WTC11 (cell line): Measurements from ENCODE around the gene NFKB1. TPM values are rescaled to one million over a fixed set of nuclear protein-coding genes. Genes with fewer than 3 reads are reported as not detected.

Source experiments
- ATAC-seq: fragments of 200-7000 bp; cut with Tn5 transposase; 2 replicates; pipeline ENCODE4 v1.10.0; 2021; ENCODE audit warnings: mild to moderate bottlenecking, moderate library complexity
- CTCF ChIA-PET: fragments of 300-600 bp; sonication (Branson Sonifier 250); formaldehyde crosslinking; loops from one replicate; lab custom pipeline; 2021; ENCODE audit warnings: antibody characterized with exemption; lab: Charles Lee
- POLR2A ChIA-PET: fragments of 350-600 bp; sonication (Branson Sonifier 250); formaldehyde crosslinking; loops from one replicate; lab custom pipeline; 2021; ENCODE audit warnings: antibody characterized with exemption; lab: Charles Lee
- DNase-seq: peaks from one replicate; pipeline ENCODE4 v3.0.0; 2021; ENCODE audit warnings: low spot score
- H3K27ac Mint-ChIP-seq: 2 replicates; pipeline ENCODE4 v1.8.0; 2021; ENCODE audit warnings: mixed read lengths
- H3K27me3 Mint-ChIP-seq: 2 replicates; pipeline ENCODE4 v1.8.0; 2021; ENCODE audit warnings: low read depth, mild to moderate bottlenecking, moderate library complexity, mixed read lengths
- H3K36me3 Mint-ChIP-seq: 2 replicates; pipeline ENCODE4 v1.8.0; 2021; ENCODE audit warnings: mixed read lengths
- H3K4me1 Mint-ChIP-seq: 2 replicates; pipeline ENCODE4 v1.8.0; 2022; ENCODE audit warnings: mixed read lengths
- H3K4me3 Mint-ChIP-seq: 2 replicates; pipeline ENCODE4 v1.8.0; 2021; ENCODE audit warnings: mild to moderate bottlenecking, moderate library complexity, mixed read lengths
- H3K9me3 Mint-ChIP-seq: 2 replicates; pipeline ENCODE4 v1.8.0; 2021; ENCODE audit warnings: mixed read lengths
- ARID4B ChIP-seq: sonication (generic); formaldehyde crosslinking; IDR thresholded peaks from 2 replicates; pipeline ENCODE4 v1.8.0; 2023; ENCODE audit warnings: missing genetic modification reagents, mild to moderate bottlenecking, borderline replicate concordance
- FOXK1 ChIP-seq: sonication (generic); formaldehyde crosslinking; IDR thresholded peaks from 2 replicates; pipeline ENCODE4 v1.8.0; 2022; ENCODE audit warnings: mild to moderate bottlenecking, moderate library complexity, missing genetic modification reagents
- GABPB1 ChIP-seq: sonication (generic); formaldehyde crosslinking; IDR thresholded peaks from 2 replicates; pipeline ENCODE4 v1.8.1; 2023; ENCODE audit warnings: mild to moderate bottlenecking, missing genetic modification reagents
- IRF1 ChIP-seq: sonication (generic); formaldehyde crosslinking; IDR thresholded peaks from 2 replicates; pipeline ENCODE4 v1.8.0; 2023; ENCODE audit warnings: missing genetic modification reagents
- JAZF1 ChIP-seq: fragments of 250-450 bp; sonication (Bioruptor Pico); IDR thresholded peaks from 2 replicates; pipeline ENCODE4 v1.9.0; 2021; ENCODE audit warnings: moderate library complexity, mild to moderate bottlenecking, inconsistent platforms
- KAT7 ChIP-seq: sonication (generic); formaldehyde crosslinking; IDR thresholded peaks from 2 replicates; pipeline ENCODE4 v1.8.1; 2023; ENCODE audit warnings: missing genetic modification reagents, mild to moderate bottlenecking, borderline replicate concordance
- MLX ChIP-seq: sonication (generic); formaldehyde crosslinking; IDR thresholded peaks from 2 replicates; pipeline ENCODE4 v1.8.1; 2023; ENCODE audit warnings: mild to moderate bottlenecking, missing genetic modification reagents, moderate library complexity
- NR2C2 ChIP-seq: sonication (generic); formaldehyde crosslinking; IDR thresholded peaks from 2 replicates; pipeline ENCODE4 v1.8.0; 2022; ENCODE audit warnings: mild to moderate bottlenecking, missing genetic modification reagents
- OVOL2 ChIP-seq: fragments of 250-450 bp; sonication (Bioruptor Pico); IDR thresholded peaks from 2 replicates; pipeline ENCODE4 v1.9.0; 2021; ENCODE audit warnings: mild to moderate bottlenecking, borderline replicate concordance
- PRDM15 ChIP-seq: sonication (generic); formaldehyde crosslinking; IDR thresholded peaks from 2 replicates; pipeline ENCODE4 v1.8.0; 2022; ENCODE audit warnings: missing genetic modification reagents
- PREB ChIP-seq: sonication (generic); formaldehyde crosslinking; IDR thresholded peaks from 2 replicates; pipeline ENCODE4 v1.8.1; 2022; ENCODE audit warnings: mild to moderate bottlenecking, missing genetic modification reagents, moderate library complexity, borderline replicate concordance
- PRRX2 ChIP-seq: fragments of 250-450 bp; sonication (Bioruptor Pico); IDR thresholded peaks from 2 replicates; pipeline ENCODE4 v1.8.0; 2021; ENCODE audit warnings: mild to moderate bottlenecking
- SMAD3 ChIP-seq: sonication (generic); formaldehyde crosslinking; IDR thresholded peaks from 2 replicates; pipeline ENCODE4 v1.8.0; 2022; ENCODE audit warnings: missing genetic modification reagents, mild to moderate bottlenecking, borderline replicate concordance
- SOX15 ChIP-seq: fragments of 250-450 bp; sonication (Bioruptor Pico); IDR thresholded peaks from 2 replicates; pipeline ENCODE4 v1.9.0; 2021; ENCODE audit warnings: mild to moderate bottlenecking
- TEAD1 ChIP-seq: sonication (generic); formaldehyde crosslinking; IDR thresholded peaks from 2 replicates; pipeline ENCODE4 v1.8.0; 2022; ENCODE audit warnings: mild to moderate bottlenecking, missing genetic modification reagents
- TEAD4 ChIP-seq: sonication (generic); formaldehyde crosslinking; IDR thresholded peaks from 2 replicates; pipeline ENCODE4 v1.8.0; 2022; ENCODE audit warnings: mild to moderate bottlenecking, missing genetic modification reagents
- USF2 ChIP-seq: sonication (generic); formaldehyde crosslinking; IDR thresholded peaks from 2 replicates; pipeline ENCODE4 v1.8.1; 2023; ENCODE audit warnings: mild to moderate bottlenecking, missing genetic modification reagents, moderate library complexity
- total RNA-seq: library from RNA; stranded (reverse); gene quantifications from 3 replicates; pipeline ENCODE4 v1.2.3, GENCODE V29; 2021

Gene NFKB1
- total RNA-seq, 1 experiment from 2014 or later: 5.6 TPM

GRCh38 chr4:102454268-102454667 lies 46.9 kb upstream of the NFKB1 start (continued):
- no peak for TF ChIP-seq TEAD1 (CRISPR knock-in tag)

- peak; percentile 51; the same call in 1 of the 2 replicates for ATAC-seq
- no peak for DNase-seq
- TF ChIP-seq JAZF1 (CRISPR knock-in tag) (no peak), ARID4B (no peak), USF2 (CRISPR knock-in tag) (no peak), MLX (no peak), IRF1 (CRISPR knock-in tag) (no peak), KAT7 (no peak), PRRX2 (CRISPR knock-in tag) (no peak), PREB (CRISPR knock-in tag) (no peak), TEAD4 (CRISPR knock-in tag) (no peak), GABPB1 (CRISPR knock-in tag) (no peak), OVOL2 (no peak), SMAD3 (no peak)
- Mint-ChIP-seq H3K27ac (no peak overlapping the region), H3K9me3 (peaks cover 6% of the 10 kb centered on the region), H3K36me3 (no peaks in the 10 kb centered on the region), H3K4me1 (peaks cover 6% of the 10 kb centered on the region; the same call in 1 of the 2 replicates), H3K27me3 (no peaks in the 10 kb centered on the region), H3K4me3 (no peak overlapping the region)
- ChIA-PET POLR2A (no interaction called here), CTCF (interaction anchor here (1.6 to 2.5 kb wide), 2 partner anchors 123 to 171 kb away, joined by 4 to 8 read pairs; no protein-coding TSS in a partner anchor)
Measured at GRCh38 chr4:102454981-102455685, 46.0 kb upstream of the NFKB1 start.

GRCh38 chr4:102455750-102456149 lies 45.4 kb upstream of the NFKB1 start:
- peaks cover 6% of the 10 kb centered on the region; the same call in 1 of the 2 replicates for H3K4me1 Mint-ChIP-seq
- no peak overlapping the region for H3K27ac Mint-ChIP-seq
- ATAC-seq (no peak), DNase-seq (no peak)
- no peak overlapping the region for H3K4me3 Mint-ChIP-seq
- H3K27me3 Mint-ChIP-seq: no peaks in the 10 kb centered on the region
- peaks cover 11% of the 10 kb centered on the region for H3K9me3 Mint-ChIP-seq
- H3K36me3 Mint-ChIP-seq: no peaks in the 10 kb centered on the region
- ChIA-PET CTCF (interaction anchor here (2.5 kb wide), 1 partner anchor 123 kb away, joined by 8 read pairs; no protein-coding TSS in a partner anchor), POLR2A (no interaction called here)
- TF ChIP-seq ARID4B (no peak), SOX15 (CRISPR knock-in tag) (no peak), FOXK1 (CRISPR knock-in tag) (no peak), PRDM15 (CRISPR knock-in tag) (no peak), NR2C2 (CRISPR knock-in tag) (no peak)
